Mesothelial cell of epicardium (in vitro differentiated cells): ENCODE data around the gene RAPGEF6. TPM values are rescaled to one million over a fixed set of nuclear protein-coding genes. Genes with fewer than 3 reads are reported as not detected.

Source experiments
- DNase-seq, 2 experiments: peaks; one replicate each; pipeline ENCODE4 v3.0.0; 2021; ENCODE audit warnings: low spot score in 2 of 2; ENCODE audit not compliant: unreplicated experiment in 2 of 2
- H3K27ac Mint-ChIP-seq: 2 replicates; pipeline ENCODE4 v1.8.0; 2021; ENCODE audit warnings: mixed read lengths
- H3K27me3 Mint-ChIP-seq: 2 replicates; pipeline ENCODE4 v1.8.0; 2021; ENCODE audit warnings: low read depth, mixed read lengths
- H3K36me3 Mint-ChIP-seq: 2 replicates; pipeline ENCODE4 v1.8.0; 2021; ENCODE audit warnings: mixed read lengths
- H3K4me1 Mint-ChIP-seq: 2 replicates; pipeline ENCODE4 v1.8.0; 2021; ENCODE audit warnings: mixed read lengths
- H3K4me3 Mint-ChIP-seq: 2 replicates; pipeline ENCODE4 v1.8.0; 2021; ENCODE audit warnings: mild to moderate bottlenecking, moderate library complexity, mixed read lengths
- H3K9me3 Mint-ChIP-seq: 2 replicates; pipeline ENCODE4 v1.8.0; 2021; ENCODE audit warnings: mixed read lengths
- CTCF ChIP-seq: fragments of 200-600 bp; sonication (generic); IDR thresholded peaks from one replicate; pipeline ENCODE4 v1.5.0; 2021; ENCODE audit warnings: antibody characterized with exemption; ENCODE audit not compliant: unreplicated experiment
- total RNA-seq: library from RNA; stranded (reverse); gene quantifications from 3 replicates; pipeline ENCODE4 v1.2.1, GENCODE V29; 2021

The RAPGEF6 gene
- total RNA-seq, 1 donor from 2014 or later = 29.0 TPM

GRCh38 chr5:131571669-131572168 lies 63.3 kb downstream of the RAPGEF6 start:
- no peak overlapping the region for H3K4me3 Mint-ChIP-seq
- H3K4me1 Mint-ChIP-seq = no peaks in the 10 kb centered on the region
- DNase-seq = no peak
- H3K9me3 Mint-ChIP-seq = peaks cover 32% of the 10 kb centered on the region
- no peak for TF ChIP-seq CTCF
- no peaks in the 10 kb centered on the region for H3K27me3 Mint-ChIP-seq
- no peak overlapping the region for H3K27ac Mint-ChIP-seq
- peaks cover 30% of the 10 kb centered on the region for H3K36me3 Mint-ChIP-seq

- TF ChIP-seq CTCF = no peak
- H3K36me3 Mint-ChIP-seq = peaks cover 30% of the 10 kb centered on the region
- no peaks in the 10 kb centered on the region for H3K27me3 Mint-ChIP-seq
- no peak overlapping the region for H3K4me3 Mint-ChIP-seq
- no peak overlapping the region for H3K27ac Mint-ChIP-seq
- H3K4me1 Mint-ChIP-seq = no peaks in the 10 kb centered on the region
- peaks cover 32% of the 10 kb centered on the region for H3K9me3 Mint-ChIP-seq
- DNase-seq = no peak
Observed at GRCh38 chr5:131570757-131571156, 64.3 kb downstream of the RAPGEF6 start.

DNA sequence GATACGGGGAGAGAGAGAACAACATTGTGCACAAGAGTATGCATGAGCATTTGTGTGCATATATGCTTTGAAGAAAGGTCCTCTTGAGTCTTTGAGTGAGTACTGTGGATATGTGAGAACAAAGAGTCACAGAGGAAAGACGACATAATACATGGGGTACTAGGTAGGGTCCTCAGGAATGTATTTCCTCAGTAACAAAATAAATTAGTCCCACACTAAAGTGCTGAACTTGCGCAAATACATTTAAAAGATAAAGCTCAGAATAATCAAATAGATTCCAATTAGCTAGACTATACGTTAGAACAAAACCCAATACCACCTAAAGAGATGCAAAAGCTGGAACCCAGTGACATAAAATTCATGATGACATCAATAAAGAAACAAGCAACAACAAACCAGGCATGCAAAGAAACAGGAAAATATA lies 70.8 kb downstream of the RAPGEF6 start:
- Mint-ChIP-seq H3K36me3 (peaks cover 12% of the 10 kb centered on the region), H3K27me3 (no peaks in the 10 kb centered on the region), H3K27ac (no peak overlapping the region), H3K9me3 (peaks cover 6% of the 10 kb centered on the region), H3K4me1 (peaks cover 8% of the 10 kb centered on the region), H3K4me3 (no peak overlapping the region)
- DNase-seq = no peak
- TF ChIP-seq CTCF = no peak

GRCh38 chr5:131563434-131564228 lies 71.4 kb downstream of the RAPGEF6 start:
- H3K27me3 Mint-ChIP-seq = no peaks in the 10 kb centered on the region
- no peak for DNase-seq
- H3K9me3 Mint-ChIP-seq = peaks cover 6% of the 10 kb centered on the region
- no peak overlapping the region for H3K27ac Mint-ChIP-seq
- H3K4me3 Mint-ChIP-seq = no peak overlapping the region
- peaks cover 12% of the 10 kb centered on the region for H3K36me3 Mint-ChIP-seq
- peaks cover 8% of the 10 kb centered on the region for H3K4me1 Mint-ChIP-seq
- TF ChIP-seq CTCF = no peak

GRCh38 chr5:131550606-131551005 lies 84.4 kb downstream of the RAPGEF6 start:
- Mint-ChIP-seq H3K27ac (no peak overlapping the region), H3K4me3 (no peak overlapping the region), H3K27me3 (no peaks in the 10 kb centered on the region), H3K4me1 (no peaks in the 10 kb centered on the region), H3K36me3 (peaks cover 26% of the 10 kb centered on the region), H3K9me3 (peaks cover 3% of the 10 kb centered on the region)
- TF ChIP-seq CTCF = no peak
- DNase-seq = no peak
